ENCODE measurements around the gene SMIM14.

The SMIM14 gene

GRCh38 chr4:39530682-39531081 lies 108.0 kb downstream of the SMIM14 start:
- no peak overlapping the region for H2AFZ ChIP-seq (ENCODE audit: low read depth, low read length)
- H3K9me3 ChIP-seq (ENCODE audit: low read length), result peaks cover 18% of the 10 kb centered on the region
- H3K4me1 ChIP-seq (ENCODE audit: insufficient read depth, low read length), result peaks cover 9% of the 10 kb centered on the region
- no peaks in the 10 kb centered on the region for H3K27me3 ChIP-seq (ENCODE audit: insufficient read depth, low read length)
- H3K4me3 ChIP-seq (ENCODE audit: low read length), result no peak overlapping the region
- peaks cover 28% of the 10 kb centered on the region for H3K36me3 ChIP-seq (ENCODE audit: insufficient read depth, low read length)

GRCh38 chr4:39529534-39529933 lies 109.1 kb downstream of the SMIM14 start:
- H3K4me3 ChIP-seq (ENCODE audit: low read length), result no peak overlapping the region
- H3K9me3 ChIP-seq (ENCODE audit: low read length), result peaks cover 18% of the 10 kb centered on the region
- peaks cover 24% of the 10 kb centered on the region for H3K36me3 ChIP-seq (ENCODE audit: insufficient read depth, low read length)
- H2AFZ ChIP-seq (ENCODE audit: low read depth, low read length), result no peak overlapping the region
- peaks cover 9% of the 10 kb centered on the region for H3K4me1 ChIP-seq (ENCODE audit: insufficient read depth, low read length)
- no peaks in the 10 kb centered on the region for H3K27me3 ChIP-seq (ENCODE audit: insufficient read depth, low read length)

DNA sequence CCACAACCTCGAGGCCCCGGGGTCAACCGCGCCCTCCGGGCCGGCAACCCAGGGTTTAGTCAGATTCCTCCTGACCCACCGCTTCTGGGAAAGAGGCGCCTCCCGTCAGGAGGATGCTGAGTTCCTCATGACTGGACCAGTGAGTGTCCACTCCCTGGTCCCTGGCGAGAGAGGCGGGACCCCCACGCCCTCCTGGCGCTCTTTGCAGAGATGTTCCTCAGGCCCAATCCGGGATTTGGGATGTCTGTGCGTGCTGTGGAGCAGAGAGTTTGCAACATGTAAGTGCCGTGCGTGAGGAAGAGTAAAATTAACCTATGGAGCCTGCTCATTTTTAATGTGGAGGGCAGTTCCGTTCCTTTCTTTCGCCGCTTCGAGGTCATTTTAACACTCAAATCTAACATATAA lies 110.6 kb downstream of the SMIM14 start:
- Histone ChIP-seq H2AFZ (ENCODE audit: low read depth, low read length) (peak overlapping the region; percentile 58), H3K9me3 (ENCODE audit: low read length) (peaks cover 10% of the 10 kb centered on the region), H3K4me3 (ENCODE audit: low read length) (peak overlapping the region; percentile 73), H3K27me3 (ENCODE audit: insufficient read depth, low read length) (no peaks in the 10 kb centered on the region), H3K36me3 (ENCODE audit: insufficient read depth, low read length) (peaks cover 12% of the 10 kb centered on the region), H3K4me1 (ENCODE audit: insufficient read depth, low read length) (peaks cover 9% of the 10 kb centered on the region)

DNA sequence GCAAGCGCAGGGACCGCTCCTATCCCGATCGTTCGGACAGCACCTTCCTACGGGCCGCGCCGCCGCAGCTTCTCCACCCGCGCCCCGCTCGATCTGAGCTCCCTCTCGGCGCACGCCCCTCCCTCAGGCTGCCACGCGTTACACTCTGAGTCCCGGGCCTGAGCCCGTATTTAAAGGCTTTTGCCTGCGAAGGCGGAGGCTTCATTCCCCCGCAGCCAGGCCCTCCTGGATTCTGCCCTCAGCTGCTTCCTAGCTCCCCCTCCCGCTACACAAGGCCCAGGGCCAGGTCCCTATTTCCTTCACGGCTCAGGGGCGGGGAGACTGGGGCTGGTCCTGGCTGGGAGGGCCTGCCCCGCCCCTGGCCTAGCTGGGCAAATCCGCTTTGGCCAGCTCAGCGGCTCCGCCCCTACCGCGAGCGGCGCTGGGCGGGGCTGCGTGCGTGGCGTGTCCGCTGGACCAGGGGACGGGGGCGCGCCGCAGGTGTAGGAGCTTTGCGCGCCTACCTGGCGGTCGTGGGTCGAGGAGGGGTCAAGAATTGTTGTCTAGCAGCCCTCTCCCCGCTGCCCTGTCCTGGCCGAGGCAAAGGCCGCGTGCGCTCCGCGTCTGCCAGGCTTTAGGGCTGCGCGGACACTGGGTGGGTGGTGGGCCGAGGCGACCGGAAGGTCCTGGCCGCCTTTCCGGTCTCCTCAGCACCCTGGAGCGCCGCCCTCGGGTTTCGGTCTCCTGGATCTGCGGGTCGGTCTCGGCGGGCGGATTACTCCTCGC lies 111.2 kb downstream of the SMIM14 start, which contains the start of gene UGDH:
TSS of gene UGDH (minus strand) at position 144 of the 765 bp plus-strand sequence. CDS start 5,927 bp downstream, outside the sequence.
- peaks cover 9% of the 10 kb centered on the region for H3K4me1 ChIP-seq (ENCODE audit: insufficient read depth, low read length)
- peak within 1 kb of the TSS; percentile 73 for H3K4me3 ChIP-seq (ENCODE audit: low read length)
- peak within 1 kb of the TSS; percentile 94 for H2AFZ ChIP-seq (ENCODE audit: low read depth, low read length)
- peaks cover 8% of the 10 kb centered on the region for H3K9me3 ChIP-seq (ENCODE audit: low read length)
- H3K36me3 ChIP-seq (ENCODE audit: insufficient read depth, low read length), result peaks cover 7% of the 10 kb centered on the region
- no peaks in the 10 kb centered on the region for H3K27me3 ChIP-seq (ENCODE audit: insufficient read depth, low read length)

- peaks cover under 1% of the 10 kb centered on the region for H3K36me3 ChIP-seq (ENCODE audit: insufficient read depth, low read length)
- H3K4me1 ChIP-seq (ENCODE audit: insufficient read depth, low read length), result peaks cover 9% of the 10 kb centered on the region
- peak overlapping the region; percentile 94 for H2AFZ ChIP-seq (ENCODE audit: low read depth, low read length)
- H3K4me3 ChIP-seq (ENCODE audit: low read length), result peak overlapping the region; percentile 73
- no peaks in the 10 kb centered on the region for H3K27me3 ChIP-seq (ENCODE audit: insufficient read depth, low read length)
- peaks cover 7% of the 10 kb centered on the region for H3K9me3 ChIP-seq (ENCODE audit: low read length)
Observed at GRCh38 chr4:39526765-39527295, 111.8 kb downstream of the SMIM14 start.

- Histone ChIP-seq H3K36me3 (ENCODE audit: insufficient read depth, low read length) (peaks cover 5% of the 10 kb centered on the region), H3K9me3 (ENCODE audit: low read length) (peaks cover 7% of the 10 kb centered on the region), H3K27me3 (ENCODE audit: insufficient read depth, low read length) (no peaks in the 10 kb centered on the region), H3K4me1 (ENCODE audit: insufficient read depth, low read length) (peaks cover 9% of the 10 kb centered on the region), H3K4me3 (ENCODE audit: low read length) (peak overlapping the region; percentile 73), H2AFZ (ENCODE audit: low read depth, low read length) (peak overlapping the region; percentile 94)
Observed at GRCh38 chr4:39525822-39526690, 112.6 kb downstream of the SMIM14 start.

DNA sequence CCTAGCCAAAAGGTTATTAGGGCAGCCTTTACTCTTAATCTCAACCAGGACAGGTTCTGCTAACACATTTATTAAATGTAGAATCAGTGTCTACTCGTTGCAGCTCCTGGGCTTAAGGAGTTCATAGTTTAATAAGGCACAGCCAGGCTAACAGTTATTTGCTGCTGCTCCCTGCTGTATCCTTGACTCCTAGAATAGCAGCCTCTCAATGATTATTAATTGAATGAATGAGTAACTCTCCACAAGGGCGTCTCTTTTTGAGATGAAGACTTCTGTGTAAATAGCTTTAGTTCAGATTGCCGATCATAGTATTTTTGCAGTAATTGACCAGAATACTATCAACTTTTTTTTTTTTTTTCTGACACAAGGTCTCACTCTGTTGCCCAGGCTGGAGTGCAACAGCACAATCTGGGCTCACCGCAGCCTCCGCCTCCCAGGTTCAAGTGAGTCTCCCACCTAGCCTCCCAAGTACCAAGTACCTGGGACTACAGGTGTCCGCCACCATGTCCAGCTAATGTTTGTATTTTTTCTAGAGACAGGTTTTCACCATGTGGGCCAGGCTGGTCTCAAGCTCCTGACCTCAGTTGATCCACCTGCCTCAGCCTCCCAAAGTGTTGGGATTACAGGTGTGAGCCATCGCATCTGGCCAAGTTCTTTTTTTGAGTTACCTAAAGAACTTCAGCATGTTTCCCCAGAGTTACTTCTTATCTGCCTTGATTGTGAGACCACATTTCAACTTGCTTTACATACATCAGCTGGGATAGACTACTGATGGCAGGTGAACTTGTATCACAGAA lies 114.3 kb downstream of the SMIM14 start:
- Histone ChIP-seq H3K4me1 (ENCODE audit: insufficient read depth, low read length) (peaks cover 9% of the 10 kb centered on the region), H3K4me3 (ENCODE audit: low read length) (no peak overlapping the region), H3K36me3 (ENCODE audit: insufficient read depth, low read length) (peaks cover 13% of the 10 kb centered on the region), H3K27me3 (ENCODE audit: insufficient read depth, low read length) (no peaks in the 10 kb centered on the region), H2AFZ (ENCODE audit: low read depth, low read length) (no peak overlapping the region), H3K9me3 (ENCODE audit: low read length) (no peaks in the 10 kb centered on the region)

GRCh38 chr4:39522068-39522467 lies 116.6 kb downstream of the SMIM14 start:
- peaks cover 22% of the 10 kb centered on the region for H3K36me3 ChIP-seq (ENCODE audit: insufficient read depth, low read length)
- H2AFZ ChIP-seq (ENCODE audit: low read depth, low read length), result no peak overlapping the region
- no peaks in the 10 kb centered on the region for H3K9me3 ChIP-seq (ENCODE audit: low read length)
- no peak overlapping the region for H3K4me3 ChIP-seq (ENCODE audit: low read length)
- no peaks in the 10 kb centered on the region for H3K4me1 ChIP-seq (ENCODE audit: insufficient read depth, low read length)
- H3K27me3 ChIP-seq (ENCODE audit: insufficient read depth, low read length), result no peaks in the 10 kb centered on the region

DNA sequence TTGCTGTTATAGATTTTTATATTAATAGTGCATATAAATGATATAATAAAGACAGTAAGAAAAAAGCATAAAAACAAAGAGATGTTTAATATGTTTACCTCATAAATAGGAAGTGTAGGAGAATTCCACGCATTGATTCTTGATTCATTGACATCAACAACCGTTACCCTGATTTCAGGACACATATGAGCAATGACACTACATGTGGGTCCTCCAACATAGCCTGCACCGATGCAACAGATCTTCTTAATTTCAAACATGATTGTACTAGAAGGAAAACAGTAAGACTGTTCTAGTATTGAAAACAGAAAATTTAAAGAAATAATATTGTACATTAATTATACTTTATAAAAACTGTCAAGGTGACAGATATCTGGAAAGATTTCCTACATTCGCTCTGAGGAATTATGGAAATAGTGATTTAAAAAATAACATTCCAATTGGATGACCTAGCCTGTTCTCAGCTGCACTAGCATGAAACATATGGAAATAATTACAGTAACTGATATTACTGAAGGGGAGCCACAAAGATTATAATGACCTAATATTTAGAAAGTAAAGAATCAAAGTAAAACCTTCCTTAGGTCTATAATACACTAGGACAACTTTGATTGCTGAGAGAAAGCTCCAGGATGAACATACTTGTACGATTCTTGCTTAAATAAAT lies 117.3 kb downstream of the SMIM14 start:
- H3K9me3 ChIP-seq (ENCODE audit: low read length), result no peaks in the 10 kb centered on the region
- peaks cover 26% of the 10 kb centered on the region for H3K36me3 ChIP-seq (ENCODE audit: insufficient read depth, low read length)
- no peak overlapping the region for H2AFZ ChIP-seq (ENCODE audit: low read depth, low read length)
- H3K4me3 ChIP-seq (ENCODE audit: low read length), result no peak overlapping the region
- no peaks in the 10 kb centered on the region for H3K4me1 ChIP-seq (ENCODE audit: insufficient read depth, low read length)
- no peaks in the 10 kb centered on the region for H3K27me3 ChIP-seq (ENCODE audit: insufficient read depth, low read length)

DNA sequence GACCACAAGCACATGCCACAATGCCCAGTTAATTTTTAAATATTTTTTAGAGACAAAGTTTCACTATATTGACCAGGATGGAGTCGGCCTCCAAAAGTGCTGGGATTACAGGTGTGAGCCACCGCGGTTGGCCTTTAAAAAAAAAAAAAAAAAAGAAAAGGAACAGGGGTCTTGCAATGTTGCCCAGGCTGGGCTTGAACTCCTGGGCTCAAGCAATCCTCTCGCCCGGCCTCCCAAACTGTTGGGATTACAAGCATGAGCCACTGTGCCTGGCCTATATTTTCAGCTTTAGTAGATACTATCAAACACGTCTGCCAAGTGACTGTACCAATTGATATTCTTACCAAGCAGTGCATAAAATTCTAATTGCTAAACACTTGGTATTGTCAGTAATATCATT lies 120.2 kb downstream of the SMIM14 start:
- no peak overlapping the region for H3K4me3 ChIP-seq (ENCODE audit: low read length)
- peaks cover 50% of the 10 kb centered on the region for H3K36me3 ChIP-seq (ENCODE audit: insufficient read depth, low read length)
- H3K4me1 ChIP-seq (ENCODE audit: insufficient read depth, low read length), result no peaks in the 10 kb centered on the region
- H3K27me3 ChIP-seq (ENCODE audit: insufficient read depth, low read length), result no peaks in the 10 kb centered on the region
- no peak overlapping the region for H2AFZ ChIP-seq (ENCODE audit: low read depth, low read length)
- H3K9me3 ChIP-seq (ENCODE audit: low read length), result no peaks in the 10 kb centered on the region

DNA sequence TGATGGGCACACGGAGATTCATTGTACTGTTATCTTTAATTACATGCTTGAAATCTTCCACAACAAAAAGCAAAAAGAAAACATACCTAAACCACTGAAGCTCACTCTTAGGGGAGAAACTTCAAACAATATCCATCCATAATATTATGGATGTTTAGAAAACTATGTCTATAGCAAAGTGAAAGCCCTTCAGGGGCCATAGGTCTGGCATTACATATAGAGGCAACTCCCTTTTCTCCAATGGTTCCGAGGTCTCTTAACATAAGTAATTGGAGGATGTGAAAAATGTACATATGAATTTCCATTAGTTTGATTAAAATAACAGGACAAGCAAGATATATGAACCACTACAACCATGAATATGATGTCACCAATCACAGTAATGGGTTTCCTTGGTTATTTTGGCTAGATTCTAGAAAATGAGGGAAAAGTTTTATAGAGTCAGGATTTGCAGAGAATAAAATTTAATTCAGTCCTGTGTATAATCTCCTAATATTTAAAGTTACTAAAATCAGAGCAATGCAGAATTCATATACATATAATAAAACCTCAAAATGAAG lies 122.2 kb downstream of the SMIM14 start:
- Histone ChIP-seq H3K36me3 (ENCODE audit: insufficient read depth, low read length) (peaks cover 64% of the 10 kb centered on the region), H3K4me3 (ENCODE audit: low read length) (no peak overlapping the region), H3K9me3 (ENCODE audit: low read length) (no peaks in the 10 kb centered on the region), H2AFZ (ENCODE audit: low read depth, low read length) (no peak overlapping the region), H3K27me3 (ENCODE audit: insufficient read depth, low read length) (no peaks in the 10 kb centered on the region), H3K4me1 (ENCODE audit: insufficient read depth, low read length) (no peaks in the 10 kb centered on the region)

All from neuron (in vitro differentiated cells).